Pancreas (tissue), 10 donors: ENCODE measurements around the gene CHSY1. TPM values are rescaled to one million over a fixed set of nuclear protein-coding genes. Genes with fewer than 3 reads are reported as not detected.

Experiments used
- ATAC-seq, 4 donors: fragments of 200-7000 bp; cut with Tn5 transposase; one replicate each; pipeline versions ENCODE4 v1.8.0 to v1.9.1; 2020; ENCODE audit warnings: mild to moderate bottlenecking in 4 of 4, moderate library complexity in 4 of 4
- DNase-seq, 6 donors: peaks; one replicate each; pipeline ENCODE4 v3.0.0-alpha.2; 2020
- FAIRE-seq: peaks from 2 replicates; lab custom pipeline; 2012; peaks lifted over from hg19 to GRCh38; lab: Jason Lieb, UNC
- H3K27ac ChIP-seq, 4 donors: fragments of 200-600 bp; sonication (generic); 1 replicate in 3 of 4; 2 replicates in 1 of 4; pipeline versions ENCODE4 v1.5.0 to v1.8.0; 2020
- H3K27me3 ChIP-seq, 4 donors: fragments of 200-600 bp; one replicate each; pipeline ENCODE4 v1.8.0; 2021
- H3K36me3 ChIP-seq, 3 donors: fragments of 200-600 bp; sonication (generic) in 1 of 3; one replicate each; pipeline versions ENCODE4 v1.5.0 to v1.8.0; 2020 to 2021
- H3K4me1 ChIP-seq, 3 donors: fragments of 200-600 bp; one replicate each; pipeline ENCODE4 v1.8.0; 2021
- H3K4me3 ChIP-seq, 4 donors: fragments of 200-600 bp; sonication (generic) in 2 of 4; one replicate each; pipeline versions ENCODE4 v1.5.0 to v1.8.0; 2020 to 2021
- H3K9me3 ChIP-seq, 4 donors: fragments of 200-600 bp; one replicate each; pipeline ENCODE4 v1.8.0; 2021
- WGBS, 2 donors: extraction: QIAGEN DNeasy Blood & Tissue Kit; methylation state at CpG; one replicate each; pipeline ENCODE4 v1.1.7; 2013; 5-methylcytosine and 5-hydroxymethylcytosine counted together
- intact Hi-C, 3 donors: fragments of 100-400 bp; cut with DNase I; formaldehyde crosslinking; loops; one replicate each; pipeline versions ENCODE4 v1.11.1 to v1.14.2; 2022
- polyA plus RNA-seq, 2 donors: library from polyadenylated mRNA; stranded (reverse); fragments of 200-250 nt; gene quantifications; one replicate each; pipeline ENCODE4 v1.2.3, GENCODE V29; 2013
- total RNA-seq, 6 donors: library from RNA; stranded (reverse); fragmentation: NEBNext Ultra II Directional in 4 of 6; extraction: Animal tissue kit (Norgen Biotek cat#: 25700) in 4 of 6; gene quantifications; one replicate each; pipeline versions ENCODE4 v1.2.1 to v1.2.4, GENCODE V29; 2021 to 2023
- TF ChIP-seq, protein P1 (sequence below), 4 donors: fragments of 200-600 bp; sonication (generic) in 3 of 4; IDR thresholded peaks; one replicate each; pipeline versions ENCODE4 v1.5.0 to v1.8.0; 2021; ENCODE audit warnings: antibody characterized with exemption in 4 of 4
- donor health status: healthy with polysubstance abuse.
- donor health status: DM: no; HTN: no; CAD: no; lungs with moderate emphysema.
- donor health status: DM: no; HTN: no; CAD: no.
- donor health status: control.
- donor health status: control.
- donor health status: Bipolar disorder and iron deficiency.
- donor health status: DM: yes; HTN: yes; CAD: no.
- donor health status: DM: no; HTN: no; CAD: no.
- donor health status: DM: no; HTN: no; CAD: no.
- donor health status: DM: yes; HTN: yes; CAD: no.

The CHSY1 gene
- total and polyA plus RNA-seq, 8 donors, result 3.4 to 11.2 (median 5.5) TPM

DNA sequence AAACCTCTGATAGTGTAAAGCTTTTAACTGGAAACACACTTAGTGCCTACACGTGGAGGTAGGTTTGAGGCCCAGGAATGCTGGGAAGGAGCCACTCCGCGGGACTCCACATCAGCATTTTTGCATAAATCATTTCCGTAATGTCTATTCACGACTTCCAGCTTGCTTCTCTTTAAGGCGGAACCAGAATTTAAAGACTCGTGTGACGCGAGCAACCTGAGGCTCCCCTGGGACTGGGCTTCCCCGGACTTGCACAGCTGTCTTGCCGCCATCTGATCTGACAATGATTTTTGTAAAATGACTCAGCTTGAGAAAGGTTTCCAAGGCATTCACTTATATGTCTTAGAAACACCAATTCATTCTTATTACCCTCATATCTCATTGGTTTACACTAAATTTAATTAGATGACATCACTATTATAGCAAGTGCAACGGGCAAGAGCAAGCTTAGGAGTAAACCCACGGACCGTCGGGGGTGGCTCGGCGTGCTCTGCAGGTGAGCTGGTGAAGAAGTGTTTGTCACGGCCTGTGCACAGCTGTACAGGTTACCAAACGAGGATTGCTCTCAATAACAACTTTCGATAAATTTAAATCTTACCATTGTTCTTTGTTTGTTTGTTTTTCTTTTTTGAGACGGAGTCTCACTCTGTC, 95.2 kb downstream of the CHSY1 start:
- ATAC-seq (no peak), FAIRE-seq (no peak), DNase-seq (peak in 1 of 6 donors; percentile 4)
- Histone ChIP-seq H3K27me3 (no peaks in the 10 kb centered on the region), H3K36me3 (no peaks in the 10 kb centered on the region), H3K4me3 (no peak overlapping the region), H3K4me1 (no peaks in the 10 kb centered on the region), H3K27ac (no peak overlapping the region), H3K9me3 (no peaks in the 10 kb centered on the region)
- 87 to 88% methylated on average over 21 of the region's 21 CpGs for WGBS, 2 donors
- TF ChIP-seq, protein P1, sequence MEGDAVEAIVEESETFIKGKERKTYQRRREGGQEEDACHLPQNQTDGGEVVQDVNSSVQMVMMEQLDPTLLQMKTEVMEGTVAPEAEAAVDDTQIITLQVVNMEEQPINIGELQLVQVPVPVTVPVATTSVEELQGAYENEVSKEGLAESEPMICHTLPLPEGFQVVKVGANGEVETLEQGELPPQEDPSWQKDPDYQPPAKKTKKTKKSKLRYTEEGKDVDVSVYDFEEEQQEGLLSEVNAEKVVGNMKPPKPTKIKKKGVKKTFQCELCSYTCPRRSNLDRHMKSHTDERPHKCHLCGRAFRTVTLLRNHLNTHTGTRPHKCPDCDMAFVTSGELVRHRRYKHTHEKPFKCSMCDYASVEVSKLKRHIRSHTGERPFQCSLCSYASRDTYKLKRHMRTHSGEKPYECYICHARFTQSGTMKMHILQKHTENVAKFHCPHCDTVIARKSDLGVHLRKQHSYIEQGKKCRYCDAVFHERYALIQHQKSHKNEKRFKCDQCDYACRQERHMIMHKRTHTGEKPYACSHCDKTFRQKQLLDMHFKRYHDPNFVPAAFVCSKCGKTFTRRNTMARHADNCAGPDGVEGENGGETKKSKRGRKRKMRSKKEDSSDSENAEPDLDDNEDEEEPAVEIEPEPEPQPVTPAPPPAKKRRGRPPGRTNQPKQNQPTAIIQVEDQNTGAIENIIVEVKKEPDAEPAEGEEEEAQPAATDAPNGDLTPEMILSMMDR (IDR thresholded peaks at IDR 0.05), result no peak
- intact Hi-C loops, result no loop called here

DNA sequence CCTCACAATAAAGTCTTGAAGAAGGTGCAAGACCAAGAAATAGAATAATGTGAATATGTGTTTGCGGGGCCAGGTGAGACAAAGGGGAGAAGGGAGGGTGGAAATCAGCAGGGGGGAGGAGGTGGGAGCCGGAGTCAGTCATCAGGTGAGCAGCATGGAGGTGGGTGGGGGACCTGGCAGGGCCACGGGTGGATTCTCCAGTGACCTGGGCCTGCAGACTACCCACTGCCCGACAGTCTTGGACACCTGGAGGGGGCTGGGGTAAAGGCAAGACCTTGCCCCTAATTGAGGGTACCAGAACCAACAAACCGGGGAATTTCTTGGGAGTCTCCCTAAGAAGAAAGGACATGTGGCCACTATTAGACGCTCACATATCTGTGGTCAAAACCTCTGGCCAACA, 95.8 kb downstream of the CHSY1 start:
- Histone ChIP-seq H3K27ac (no peak overlapping the region), H3K27me3 (no peaks in the 10 kb centered on the region), H3K4me3 (no peak overlapping the region), H3K36me3 (no peaks in the 10 kb centered on the region), H3K4me1 (no peaks in the 10 kb centered on the region), H3K9me3 (no peaks in the 10 kb centered on the region)
- FAIRE-seq (no peak), DNase-seq (peak in 1 of 6 donors; percentile 29), ATAC-seq (no peak)
- 82 to 86% methylated on average over 6 of the region's 6 CpGs for WGBS, 2 donors
- TF ChIP-seq, protein P1 (IDR thresholded peaks at IDR 0.05), result no peak
- intact Hi-C loops, result no loop called here

GRCh38 chr15:101153801-101154656, 97.8 kb downstream of the CHSY1 start:
- H3K9me3 ChIP-seq, result no peaks in the 10 kb centered on the region
- TF ChIP-seq, protein P1 (IDR thresholded peaks at IDR 0.05), result no peak
- peak in 1 of 6 donors; percentile 35 for DNase-seq
- ATAC-seq, result no peak
- H3K4me3 ChIP-seq, result no peak overlapping the region
- intact Hi-C loops, result no loop called here
- no peak overlapping the region for H3K27ac ChIP-seq
- no peak for FAIRE-seq
- H3K4me1 ChIP-seq, result no peaks in the 10 kb centered on the region
- H3K27me3 ChIP-seq, result no peaks in the 10 kb centered on the region
- H3K36me3 ChIP-seq, result no peaks in the 10 kb centered on the region
- 92 to 93% methylated on average over 19 of the region's 19 CpGs for WGBS, 2 donors

GRCh38 chr15:101152914-101153313, 98.9 kb downstream of the CHSY1 start:
- ATAC-seq, result no peak
- DNase-seq, result peak in 1 of 6 donors; percentile 41
- no peak overlapping the region for H3K27ac ChIP-seq
- no peaks in the 10 kb centered on the region for H3K4me1 ChIP-seq
- H3K4me3 ChIP-seq, result no peak overlapping the region
- WGBS, 2 donors, result 94% methylated on average over 10 of the region's 10 CpGs
- H3K9me3 ChIP-seq, result no peaks in the 10 kb centered on the region
- no peaks in the 10 kb centered on the region for H3K36me3 ChIP-seq
- intact Hi-C loops, result no loop called here
- no peak for FAIRE-seq
- TF ChIP-seq, protein P1 (IDR thresholded peaks at IDR 0.05), result no peak
- no peaks in the 10 kb centered on the region for H3K27me3 ChIP-seq
